ENCODE results near the gene PRELID2. TPM values are rescaled to one million over a fixed set of nuclear protein-coding genes. Genes with fewer than 3 reads are reported as not detected.

Gene PRELID2
- total RNA-seq, 1 donor from 2014 or later, result 9.2 TPM

- Histone ChIP-seq H3K27me3 (ENCODE audit: insufficient read depth, low read length) (no peaks in the 10 kb centered on the region), H3K36me3 (ENCODE audit: insufficient read depth, low read length) (no peaks in the 10 kb centered on the region), H4K20me1 (ENCODE audit: insufficient read depth, low read length) (no peaks in the 10 kb centered on the region), H3K79me2 (ENCODE audit: insufficient read depth, low read length) (no peaks in the 10 kb centered on the region), H2AFZ (ENCODE audit: low read depth, low read length) (no peak overlapping the region), H3K9ac (ENCODE audit: low read length) (no peak overlapping the region), H3K9me3 (ENCODE audit: insufficient read depth, low read depth, low read length) (no peaks in the 10 kb centered on the region), H3K4me2 (ENCODE audit: low read length) (no peak overlapping the region), H3K4me1 (ENCODE audit: insufficient read depth, low read length) (no peaks in the 10 kb centered on the region), H3K4me3 (ENCODE audit: insufficient read depth, low read depth, low read length) (no peak overlapping the region), H3K27ac (ENCODE audit: low read depth, low read length) (no peak overlapping the region)
- no peak for TF ChIP-seq CTCF (IDR thresholded peaks at IDR 0.05; ENCODE audit: insufficient read depth, low read depth, low read length)
- no peak for TF ChIP-seq EZH2 (IDR thresholded peaks at IDR 0.05; ENCODE audit: insufficient read depth, low read length)
- DNase-seq (ENCODE audit: low read depth) (peak; percentile 22), FAIRE-seq (no peak)
- Mint-ChIP-seq H3K4me3 (ENCODE audit: unreplicated experiment) (no peak overlapping the region), H3K27me3 (ENCODE audit: low read depth, unreplicated experiment) (no peaks in the 10 kb centered on the region), H3K4me1 (ENCODE audit: low read depth, unreplicated experiment) (peaks cover 6% of the 10 kb centered on the region), H3K9me3 (ENCODE audit: unreplicated experiment) (peaks cover 3% of the 10 kb centered on the region), H3K36me3 (ENCODE audit: low read depth, unreplicated experiment) (no peaks in the 10 kb centered on the region), H3K27ac (ENCODE audit: unreplicated experiment) (no peak overlapping the region)
These were observed 37.8 kb downstream of the PRELID2 start for GRCh38 chr5:145797336-145797735.

GRCh38 chr5:145796318-145796717, 38.8 kb downstream of the PRELID2 start:
- no peak overlapping the region for H3K9ac ChIP-seq (ENCODE audit: low read length)
- H3K79me2 ChIP-seq (ENCODE audit: insufficient read depth, low read length), result no peaks in the 10 kb centered on the region
- TF ChIP-seq EZH2 (IDR thresholded peaks at IDR 0.05; ENCODE audit: insufficient read depth, low read length) (no peak), CTCF (IDR thresholded peaks at IDR 0.05; ENCODE audit: insufficient read depth, low read depth, low read length) (no peak)
- no peak for DNase-seq (ENCODE audit: low read depth)
- no peaks in the 10 kb centered on the region for H4K20me1 ChIP-seq (ENCODE audit: insufficient read depth, low read length)
- no peak overlapping the region for H3K4me3 ChIP-seq (ENCODE audit: insufficient read depth, low read depth, low read length)
- no peaks in the 10 kb centered on the region for H3K36me3 Mint-ChIP-seq (ENCODE audit: low read depth, unreplicated experiment)
- no peaks in the 10 kb centered on the region for H3K27me3 ChIP-seq (ENCODE audit: insufficient read depth, low read length)
- no peaks in the 10 kb centered on the region for H3K27me3 Mint-ChIP-seq (ENCODE audit: low read depth, unreplicated experiment)
- H2AFZ ChIP-seq (ENCODE audit: low read depth, low read length), result no peak overlapping the region
- no peaks in the 10 kb centered on the region for H3K36me3 ChIP-seq (ENCODE audit: insufficient read depth, low read length)
- H3K4me1 ChIP-seq (ENCODE audit: insufficient read depth, low read length), result no peaks in the 10 kb centered on the region
- peaks cover 6% of the 10 kb centered on the region for H3K4me1 Mint-ChIP-seq (ENCODE audit: low read depth, unreplicated experiment)
- H3K9me3 Mint-ChIP-seq (ENCODE audit: unreplicated experiment), result no peaks in the 10 kb centered on the region
- H3K4me3 Mint-ChIP-seq (ENCODE audit: unreplicated experiment), result no peak overlapping the region
- no peaks in the 10 kb centered on the region for H3K9me3 ChIP-seq (ENCODE audit: insufficient read depth, low read depth, low read length)
- no peak overlapping the region for H3K4me2 ChIP-seq (ENCODE audit: low read length)
- no peak overlapping the region for H3K27ac Mint-ChIP-seq (ENCODE audit: unreplicated experiment)
- no peak overlapping the region for H3K27ac ChIP-seq (ENCODE audit: low read depth, low read length)
- no peak for FAIRE-seq

- H3K27me3 ChIP-seq (ENCODE audit: insufficient read depth, low read length), result no peaks in the 10 kb centered on the region
- H3K4me1 ChIP-seq (ENCODE audit: insufficient read depth, low read length), result no peaks in the 10 kb centered on the region
- no peak overlapping the region for H3K4me3 Mint-ChIP-seq (ENCODE audit: unreplicated experiment)
- no peaks in the 10 kb centered on the region for H3K9me3 ChIP-seq (ENCODE audit: insufficient read depth, low read depth, low read length)
- no peaks in the 10 kb centered on the region for H3K27me3 Mint-ChIP-seq (ENCODE audit: low read depth, unreplicated experiment)
- H3K4me3 ChIP-seq (ENCODE audit: insufficient read depth, low read depth, low read length), result no peak overlapping the region
- H3K27ac Mint-ChIP-seq (ENCODE audit: unreplicated experiment), result no peak overlapping the region
- H3K4me1 Mint-ChIP-seq (ENCODE audit: low read depth, unreplicated experiment), result peaks cover 6% of the 10 kb centered on the region
- H3K36me3 Mint-ChIP-seq (ENCODE audit: low read depth, unreplicated experiment), result no peaks in the 10 kb centered on the region
- H3K36me3 ChIP-seq (ENCODE audit: insufficient read depth, low read length), result no peaks in the 10 kb centered on the region
- no peak for TF ChIP-seq CTCF (IDR thresholded peaks at IDR 0.05; ENCODE audit: insufficient read depth, low read depth, low read length)
- no peak for TF ChIP-seq EZH2 (IDR thresholded peaks at IDR 0.05; ENCODE audit: insufficient read depth, low read length)
- no peak overlapping the region for H3K27ac ChIP-seq (ENCODE audit: low read depth, low read length)
- no peak overlapping the region for H2AFZ ChIP-seq (ENCODE audit: low read depth, low read length)
- peaks cover 2% of the 10 kb centered on the region for H3K9me3 Mint-ChIP-seq (ENCODE audit: unreplicated experiment)
- no peak for FAIRE-seq
- H3K79me2 ChIP-seq (ENCODE audit: insufficient read depth, low read length), result no peaks in the 10 kb centered on the region
- no peak for DNase-seq (ENCODE audit: low read depth)
- no peak overlapping the region for H3K4me2 ChIP-seq (ENCODE audit: low read length)
- no peaks in the 10 kb centered on the region for H4K20me1 ChIP-seq (ENCODE audit: insufficient read depth, low read length)
- no peak overlapping the region for H3K9ac ChIP-seq (ENCODE audit: low read length)
These were observed 41.6 kb downstream of the PRELID2 start for GRCh38 chr5:145793574-145793973.

All from astrocyte (in vitro differentiated cells and primary cell).